K562 (cell line): ENCODE data around the gene KIF6. TPM values are rescaled to one million over a fixed set of nuclear protein-coding genes. Genes with fewer than 3 reads are reported as not detected.

ENCODE experiments used
- ATAC-seq: fragments of 200-7000 bp; cut with Tn5 transposase; 3 replicates; pipeline ENCODE4 v1.9.1; 2020; ENCODE audit warnings: moderate library complexity
- BruUV-seq: library from RNA; stranded (reverse); fragments of 400-500 nt; replicated peaks from 2 replicates; lab custom pipeline; 2021; lab: Mats Ljungman, UMichigan
- CTCF ChIA-PET: fragments of 300-600 bp; formaldehyde crosslinking; extraction: SDS; loops from one replicate; lab custom pipeline; 2021; ENCODE audit warnings: low intra/inter-chr PET ratio; lab: Yijun Ruan, JAX
- POLR2A ChIA-PET: fragments of 300-600, 350-650 bp; sonication (Branson Sonifier 250); formaldehyde crosslinking; extraction: SDS; loops from one replicate; lab custom pipeline; 2021; ENCODE audit warnings: antibody characterized with exemption, inconsistent platforms; lab: Yijun Ruan, JAX
- DNase-seq, 4 experiments: peaks; one replicate each; pipeline versions ENCODE4 v3.0.0 to v3.0.0-alpha.2; 2011 to 2018; ENCODE audit warnings: low spot score in 3 of 4, mixed read lengths in 3 of 4; ENCODE audit errors: extremely low read depth in 1 of 4
- FAIRE-seq: peaks from 2 replicates; lab custom pipeline; 2011; peaks lifted over from hg19 to GRCh38; lab: Jason Lieb, UNC
- H2AFZ ChIP-seq: 2 replicates; pipeline ENCODE4 v1.6.0; 2011; ENCODE audit warnings: low read depth, low read length, control low read depth, inconsistent platforms
- H3K27ac ChIP-seq: fragments of 200-600 bp; 3 replicates; pipeline ENCODE4 v1.8.0; 2011; ENCODE audit warnings: low read depth, mild to moderate bottlenecking, control low read depth, inconsistent platforms, low read length, moderate library complexity, mixed read lengths; ENCODE audit errors: extremely low read depth
- H3K27me3 ChIP-seq, 2 experiments: fragments of 300-600 bp in 1 of 2; 2 replicates in 1 of 2; 3 replicates in 1 of 2; pipeline versions ENCODE4 v1.6.0 to v1.8.0; 2011; ENCODE audit warnings: inconsistent platforms in 2 of 2, low read length in 2 of 2, mild to moderate bottlenecking in 1 of 2, mixed read lengths in 1 of 2, moderate library complexity in 1 of 2; ENCODE audit not compliant: control insufficient read depth in 2 of 2, insufficient read depth in 2 of 2
- H3K36me3 ChIP-seq: fragments of 300-600 bp; 3 replicates; pipeline ENCODE4 v1.8.0; 2011; ENCODE audit warnings: mild to moderate bottlenecking, low read length, inconsistent platforms; ENCODE audit not compliant: control insufficient read depth, insufficient read depth
- H3K4me1 ChIP-seq, 2 experiments: fragments of 200-600 bp in 1 of 2; replicated peaks in 1 of 2; 2 replicates in 1 of 2; 3 replicates in 1 of 2; pipeline versions ENCODE4 v1.5.1 to v1.8.0; 2011; ENCODE audit warnings: inconsistent platforms in 2 of 2, low read length in 2 of 2, mild to moderate bottlenecking in 1 of 2, mixed read lengths in 1 of 2, moderate library complexity in 1 of 2; ENCODE audit not compliant: control insufficient read depth in 2 of 2, insufficient read depth in 2 of 2
- H3K4me2 ChIP-seq: 2 replicates; pipeline ENCODE4 v1.6.1; 2011; ENCODE audit warnings: low read length, control low read depth, inconsistent platforms, mixed read lengths; ENCODE audit not compliant: insufficient read depth
- H3K4me3 ChIP-seq: fragments of 200-600 bp; sonication (generic), shearing (Covaris generic); 2 replicates; pipeline ENCODE4 v1.5.1; 2016; ENCODE audit warnings: control low read depth, inconsistent platforms
- H3K79me2 ChIP-seq: fragments of 200-600 bp; 3 replicates; pipeline ENCODE4 v1.8.0; 2011; ENCODE audit warnings: low read length, inconsistent platforms; ENCODE audit not compliant: control insufficient read depth, insufficient read depth
- H3K9ac ChIP-seq, 2 experiments: 2 replicates each; pipeline versions ENCODE4 v1.6.0 to v1.6.1; 2011; ENCODE audit warnings: low read depth in 2 of 2, low read length in 2 of 2, control low read depth in 1 of 2, inconsistent platforms in 1 of 2, mild to moderate bottlenecking in 1 of 2, mixed read lengths in 1 of 2; ENCODE audit not compliant: insufficient read depth in 1 of 2
- H3K9me1 ChIP-seq: one replicate; pipeline ENCODE4 v1.6.0; 2011; ENCODE audit warnings: inconsistent platforms, mild to moderate bottlenecking, low read length, moderate library complexity; ENCODE audit not compliant: control insufficient read depth, insufficient read depth
- H3K9me3 ChIP-seq: replicated peaks from 2 replicates; pipeline ENCODE4 v1.5.1; 2011; ENCODE audit warnings: low read depth, low read length, inconsistent platforms; ENCODE audit not compliant: control insufficient read depth, insufficient read depth
- H4K20me1 ChIP-seq: replicated peaks from 2 replicates; pipeline ENCODE4 v1.6.1; 2011; ENCODE audit warnings: low read length, inconsistent platforms, mixed read lengths; ENCODE audit not compliant: control insufficient read depth, insufficient read depth
- EGR1 ChIP-seq: fragments of 450-650 bp; conservative IDR thresholded peaks from 2 replicates; pipeline ENCODE4 v1.6.1; 2017; ENCODE audit warnings: mild to moderate bottlenecking
- ELF4 ChIP-seq: fragments of 450-650 bp; formaldehyde crosslinking; IDR thresholded peaks from 2 replicates; pipeline ENCODE4 v1.4.0; 2022; ENCODE audit warnings: missing genetic modification characterization
- NFRKB ChIP-seq: fragments of 450-650 bp; IDR thresholded peaks from 2 replicates; pipeline ENCODE4 v1.6.1; 2016; ENCODE audit warnings: low read depth
- SRSF3 ChIP-seq: fragments of 200-400 bp; formaldehyde crosslinking; IDR thresholded peaks from 2 replicates; pipeline ENCODE4 v1.6.1; 2016; ENCODE audit warnings: mild to moderate bottlenecking, low read length, moderate library complexity; ENCODE audit not compliant: insufficient read depth
- ZNF217 ChIP-seq: sonication (generic); formaldehyde crosslinking; IDR thresholded peaks from 2 replicates; pipeline ENCODE4 v1.8.0; 2022; ENCODE audit warnings: mild to moderate bottlenecking, missing genetic modification reagents
- ZNF282 ChIP-seq: sonication (generic); formaldehyde crosslinking; IDR thresholded peaks from 2 replicates; pipeline ENCODE4 v1.8.1; 2023; ENCODE audit warnings: missing genetic modification reagents
- ZNF384 ChIP-seq: IDR thresholded peaks from 2 replicates; pipeline ENCODE4 v1.6.1; 2012; ENCODE audit warnings: low read depth, low read length, improper control_type of control experiment
- WGBS: fragments of 100-300 bp; shearing (Covaris generic); methylation state at CpG from one replicate; pipeline ENCODE4 v1.1.6; 2016; ENCODE audit warnings: low coverage, mixed read lengths; ENCODE audit not compliant: insufficient coverage; ENCODE audit errors: missing lambda C conversion rate; 5-methylcytosine and 5-hydroxymethylcytosine counted together
- in situ Hi-C: fragments of 300-500 bp; cut with MboI; formaldehyde crosslinking; loops from 4 replicates; pipeline ENCODE4 v1.15.0; 2018; ENCODE audit warnings: inconsistent platforms, mixed read lengths
- intact Hi-C: fragments of 100-400 bp; cut with micrococcal nuclease; formaldehyde crosslinking; loops from 2 replicates; pipeline ENCODE4 v1.14.2; 2022
- polyA plus RNA-seq, 8 experiments: library from polyadenylated mRNA; depleted of rRNA in 4 of 8; stranded (reverse) in 5 of 8; unstranded in 3 of 8; fragments of >200 nt; fragmentation: Nextera tagmentation in 2 of 8; fragmentation: Illumina TruSeq in 1 of 8; extraction: Ambion mirVana in 2 of 8; extraction: Trizol in 1 of 8; gene quantifications; 2 replicates each; pipeline versions ENCODE4 v1.2.1 to v1.2.3, GENCODE V29; 2011 to 2014; ENCODE audit warnings: inconsistent platforms in 1 of 8, missing spikeins in 1 of 8
- total RNA-seq, 7 experiments: library from RNA; depleted of rRNA in 6 of 7; stranded (reverse); fragments of >200 nt in 6 of 7; fragmentation: Illumina TruSeq in 2 of 7; extraction: Trizol in 2 of 7; gene quantifications; 2 replicates each; pipeline versions ENCODE4 v1.2.1 to v1.2.3, GENCODE V29; 2011 to 2021; ENCODE audit warnings: low replicate concordance in 1 of 7
- TF ChIP-seq, protein P1 (sequence below), 3 experiments: IDR thresholded peaks in 2 of 3; conservative IDR thresholded peaks in 1 of 3; 2 replicates each; pipeline ENCODE4 v1.5.1; 2011 to 2012; ENCODE audit warnings: low read length in 3 of 3, mild to moderate bottlenecking in 3 of 3, control low read depth in 2 of 3, improper control_type of control experiment in 1 of 3, inconsistent platforms in 1 of 3, low read depth in 1 of 3, mixed read lengths in 1 of 3, moderate library complexity in 1 of 3; ENCODE audit not compliant: insufficient read depth in 2 of 3
- TF ChIP-seq, protein P2 (sequence below), 2 experiments: fragments of 450-650 bp; IDR thresholded peaks; 2 replicates each; pipeline ENCODE4 v1.6.1; 2016
- TF ChIP-seq, protein P3 (sequence below): IDR thresholded peaks from 2 replicates; pipeline ENCODE4 v1.6.1; 2016; ENCODE audit warnings: missing genetic modification characterization, missing compliant biosample characterization
- TF ChIP-seq, protein P4 (sequence below): fragments of 450-650 bp; IDR thresholded peaks from 2 replicates; pipeline ENCODE4 v1.7.1; 2018; ENCODE audit warnings: mild to moderate bottlenecking, low read depth; ENCODE audit not compliant: partially characterized antibody
- TF ChIP-seq, protein P5 (sequence below): sonication (generic); formaldehyde crosslinking; IDR thresholded peaks from 2 replicates; pipeline ENCODE4 v1.8.0; 2022; ENCODE audit warnings: missing genetic modification reagents, mild to moderate bottlenecking, borderline replicate concordance

The KIF6 gene
- total and polyA plus RNA-seq, 9 of the 15 experiments (the other 6 are each of a cell fraction or from before 2014, with no cell fraction given), result not detected

DNA sequence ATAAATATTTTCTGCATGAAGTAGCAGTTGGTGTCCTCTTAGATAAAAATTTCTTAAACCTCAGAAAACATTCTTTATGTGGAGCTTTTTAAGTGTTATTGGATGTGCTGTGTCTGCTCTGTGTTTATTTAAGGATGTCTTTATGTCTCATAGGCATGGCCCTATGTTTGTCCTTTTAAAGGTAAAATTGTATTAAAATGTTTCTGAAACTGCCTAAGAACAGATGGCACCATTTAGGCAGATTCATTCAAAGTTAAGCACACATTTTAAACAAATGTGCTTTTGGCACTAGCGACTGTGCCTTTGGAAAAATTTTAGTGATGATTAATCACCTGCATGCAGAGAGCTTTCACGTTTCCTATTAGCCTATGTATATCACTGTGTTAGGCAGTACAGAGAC is 125.2 kb downstream of the KIF6 start:
- WGBS, result 0% methylated on average over 2 of the region's 2 CpGs
- FAIRE-seq, result no peak
- ATAC-seq, result no peak
- ChIA-PET CTCF (no interaction called here), POLR2A (no interaction called here)
- no peaks in the 10 kb centered on the region for H3K79me2 ChIP-seq
- no peak overlapping the region for H3K9ac ChIP-seq
- no peak overlapping the region for H2AFZ ChIP-seq
- no peaks in the 10 kb centered on the region for H3K9me1 ChIP-seq
- no peak overlapping the region for H3K4me2 ChIP-seq
- in situ Hi-C loops (no loop called here), intact Hi-C loops (no loop called here)
- H3K27me3 ChIP-seq, result no peaks in the 10 kb centered on the region
- H3K36me3 ChIP-seq, result no peaks in the 10 kb centered on the region
- no peak for DNase-seq
- H3K4me1 ChIP-seq, result no peaks in the 10 kb centered on the region
- no peaks in the 10 kb centered on the region for H4K20me1 ChIP-seq
- H3K4me3 ChIP-seq, result no peak overlapping the region
- BruUV-seq, result no TSS peak
- no peak overlapping the region for H3K27ac ChIP-seq
- H3K9me3 ChIP-seq, result no peaks in the 10 kb centered on the region
- TF ChIP-seq NFRKB (no peak), ZNF384 (no peak), EGR1 (no peak), ZNF282 (CRISPR knock-in tag) (no peak), SRSF3 (no peak), ELF4 (CRISPR knock-in tag) (no peak), ZNF217 (CRISPR knock-in tag) (no peak)
- TF ChIP-seq, protein P1, sequence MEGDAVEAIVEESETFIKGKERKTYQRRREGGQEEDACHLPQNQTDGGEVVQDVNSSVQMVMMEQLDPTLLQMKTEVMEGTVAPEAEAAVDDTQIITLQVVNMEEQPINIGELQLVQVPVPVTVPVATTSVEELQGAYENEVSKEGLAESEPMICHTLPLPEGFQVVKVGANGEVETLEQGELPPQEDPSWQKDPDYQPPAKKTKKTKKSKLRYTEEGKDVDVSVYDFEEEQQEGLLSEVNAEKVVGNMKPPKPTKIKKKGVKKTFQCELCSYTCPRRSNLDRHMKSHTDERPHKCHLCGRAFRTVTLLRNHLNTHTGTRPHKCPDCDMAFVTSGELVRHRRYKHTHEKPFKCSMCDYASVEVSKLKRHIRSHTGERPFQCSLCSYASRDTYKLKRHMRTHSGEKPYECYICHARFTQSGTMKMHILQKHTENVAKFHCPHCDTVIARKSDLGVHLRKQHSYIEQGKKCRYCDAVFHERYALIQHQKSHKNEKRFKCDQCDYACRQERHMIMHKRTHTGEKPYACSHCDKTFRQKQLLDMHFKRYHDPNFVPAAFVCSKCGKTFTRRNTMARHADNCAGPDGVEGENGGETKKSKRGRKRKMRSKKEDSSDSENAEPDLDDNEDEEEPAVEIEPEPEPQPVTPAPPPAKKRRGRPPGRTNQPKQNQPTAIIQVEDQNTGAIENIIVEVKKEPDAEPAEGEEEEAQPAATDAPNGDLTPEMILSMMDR (IDR thresholded peaks at IDR 0.05 in 2 of 3, conservative IDR thresholded peaks at IDR 0.05 in 1 of 3; ENCODE audit: insufficient read depth in 2 of 3, low read depth in 1 of 3, low read length in 3 of 3), result no peak
- TF ChIP-seq, protein P2, sequence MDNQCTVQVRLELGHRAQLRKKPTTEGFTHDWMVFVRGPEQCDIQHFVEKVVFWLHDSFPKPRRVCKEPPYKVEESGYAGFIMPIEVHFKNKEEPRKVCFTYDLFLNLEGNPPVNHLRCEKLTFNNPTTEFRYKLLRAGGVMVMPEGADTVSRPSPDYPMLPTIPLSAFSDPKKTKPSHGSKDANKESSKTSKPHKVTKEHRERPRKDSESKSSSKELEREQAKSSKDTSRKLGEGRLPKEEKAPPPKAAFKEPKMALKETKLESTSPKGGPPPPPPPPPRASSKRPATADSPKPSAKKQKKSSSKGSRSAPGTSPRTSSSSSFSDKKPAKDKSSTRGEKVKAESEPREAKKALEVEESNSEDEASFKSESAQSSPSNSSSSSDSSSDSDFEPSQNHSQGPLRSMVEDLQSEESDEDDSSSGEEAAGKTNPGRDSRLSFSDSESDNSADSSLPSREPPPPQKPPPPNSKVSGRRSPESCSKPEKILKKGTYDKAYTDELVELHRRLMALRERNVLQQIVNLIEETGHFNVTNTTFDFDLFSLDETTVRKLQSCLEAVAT (IDR thresholded peaks at IDR 0.05), result no peak
- TF ChIP-seq, protein P3, sequence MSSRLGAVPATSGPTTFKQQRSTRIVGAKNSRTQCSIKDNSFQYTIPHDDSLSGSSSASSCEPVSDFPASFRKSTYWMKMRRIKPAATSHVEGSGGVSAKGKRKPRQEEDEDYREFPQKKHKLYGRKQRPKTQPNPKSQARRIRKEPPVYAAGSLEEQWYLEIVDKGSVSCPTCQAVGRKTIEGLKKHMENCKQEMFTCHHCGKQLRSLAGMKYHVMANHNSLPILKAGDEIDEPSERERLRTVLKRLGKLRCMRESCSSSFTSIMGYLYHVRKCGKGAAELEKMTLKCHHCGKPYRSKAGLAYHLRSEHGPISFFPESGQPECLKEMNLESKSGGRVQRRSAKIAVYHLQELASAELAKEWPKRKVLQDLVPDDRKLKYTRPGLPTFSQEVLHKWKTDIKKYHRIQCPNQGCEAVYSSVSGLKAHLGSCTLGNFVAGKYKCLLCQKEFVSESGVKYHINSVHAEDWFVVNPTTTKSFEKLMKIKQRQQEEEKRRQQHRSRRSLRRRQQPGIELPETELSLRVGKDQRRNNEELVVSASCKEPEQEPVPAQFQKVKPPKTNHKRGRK (tag), result no peak
- TF ChIP-seq, protein P4, sequence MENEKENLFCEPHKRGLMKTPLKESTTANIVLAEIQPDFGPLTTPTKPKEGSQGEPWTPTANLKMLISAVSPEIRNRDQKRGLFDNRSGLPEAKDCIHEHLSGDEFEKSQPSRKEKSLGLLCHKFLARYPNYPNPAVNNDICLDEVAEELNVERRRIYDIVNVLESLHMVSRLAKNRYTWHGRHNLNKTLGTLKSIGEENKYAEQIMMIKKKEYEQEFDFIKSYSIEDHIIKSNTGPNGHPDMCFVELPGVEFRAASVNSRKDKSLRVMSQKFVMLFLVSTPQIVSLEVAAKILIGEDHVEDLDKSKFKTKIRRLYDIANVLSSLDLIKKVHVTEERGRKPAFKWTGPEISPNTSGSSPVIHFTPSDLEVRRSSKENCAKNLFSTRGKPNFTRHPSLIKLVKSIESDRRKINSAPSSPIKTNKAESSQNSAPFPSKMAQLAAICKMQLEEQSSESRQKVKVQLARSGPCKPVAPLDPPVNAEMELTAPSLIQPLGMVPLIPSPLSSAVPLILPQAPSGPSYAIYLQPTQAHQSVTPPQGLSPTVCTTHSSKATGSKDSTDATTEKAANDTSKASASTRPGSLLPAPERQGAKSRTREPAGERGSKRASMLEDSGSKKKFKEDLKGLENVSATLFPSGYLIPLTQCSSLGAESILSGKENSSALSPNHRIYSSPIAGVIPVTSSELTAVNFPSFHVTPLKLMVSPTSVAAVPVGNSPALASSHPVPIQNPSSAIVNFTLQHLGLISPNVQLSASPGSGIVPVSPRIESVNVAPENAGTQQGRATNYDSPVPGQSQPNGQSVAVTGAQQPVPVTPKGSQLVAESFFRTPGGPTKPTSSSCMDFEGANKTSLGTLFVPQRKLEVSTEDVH, result no peak
- TF ChIP-seq, protein P5, sequence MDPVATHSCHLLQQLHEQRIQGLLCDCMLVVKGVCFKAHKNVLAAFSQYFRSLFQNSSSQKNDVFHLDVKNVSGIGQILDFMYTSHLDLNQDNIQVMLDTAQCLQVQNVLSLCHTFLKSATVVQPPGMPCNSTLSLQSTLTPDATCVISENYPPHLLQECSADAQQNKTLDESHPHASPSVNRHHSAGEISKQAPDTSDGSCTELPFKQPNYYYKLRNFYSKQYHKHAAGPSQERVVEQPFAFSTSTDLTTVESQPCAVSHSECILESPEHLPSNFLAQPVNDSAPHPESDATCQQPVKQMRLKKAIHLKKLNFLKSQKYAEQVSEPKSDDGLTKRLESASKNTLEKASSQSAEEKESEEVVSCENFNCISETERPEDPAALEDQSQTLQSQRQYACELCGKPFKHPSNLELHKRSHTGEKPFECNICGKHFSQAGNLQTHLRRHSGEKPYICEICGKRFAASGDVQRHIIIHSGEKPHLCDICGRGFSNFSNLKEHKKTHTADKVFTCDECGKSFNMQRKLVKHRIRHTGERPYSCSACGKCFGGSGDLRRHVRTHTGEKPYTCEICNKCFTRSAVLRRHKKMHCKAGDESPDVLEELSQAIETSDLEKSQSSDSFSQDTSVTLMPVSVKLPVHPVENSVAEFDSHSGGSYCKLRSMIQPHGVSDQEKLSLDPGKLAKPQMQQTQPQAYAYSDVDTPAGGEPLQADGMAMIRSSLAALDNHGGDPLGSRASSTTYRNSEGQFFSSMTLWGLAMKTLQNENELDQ, result no peak
